PC-9 (cell line): ENCODE data around the gene RAB5IF.

Experiments
- EZH2 ChIP-seq: fragments of 200-600 bp; sonication (generic); IDR thresholded peaks from 2 replicates; pipeline ENCODE4 v1.8.0; 2017; ENCODE audit warnings: antibody characterized with exemption, low read depth
- TF ChIP-seq, protein P1 (sequence below): fragments of 200-600 bp; sonication (generic); conservative IDR thresholded peaks from 2 replicates; pipeline ENCODE4 v1.6.1; 2017; ENCODE audit warnings: mixed run types, antibody characterized with exemption, mild to moderate bottlenecking, moderate library complexity

- TF ChIP-seq, protein P1, sequence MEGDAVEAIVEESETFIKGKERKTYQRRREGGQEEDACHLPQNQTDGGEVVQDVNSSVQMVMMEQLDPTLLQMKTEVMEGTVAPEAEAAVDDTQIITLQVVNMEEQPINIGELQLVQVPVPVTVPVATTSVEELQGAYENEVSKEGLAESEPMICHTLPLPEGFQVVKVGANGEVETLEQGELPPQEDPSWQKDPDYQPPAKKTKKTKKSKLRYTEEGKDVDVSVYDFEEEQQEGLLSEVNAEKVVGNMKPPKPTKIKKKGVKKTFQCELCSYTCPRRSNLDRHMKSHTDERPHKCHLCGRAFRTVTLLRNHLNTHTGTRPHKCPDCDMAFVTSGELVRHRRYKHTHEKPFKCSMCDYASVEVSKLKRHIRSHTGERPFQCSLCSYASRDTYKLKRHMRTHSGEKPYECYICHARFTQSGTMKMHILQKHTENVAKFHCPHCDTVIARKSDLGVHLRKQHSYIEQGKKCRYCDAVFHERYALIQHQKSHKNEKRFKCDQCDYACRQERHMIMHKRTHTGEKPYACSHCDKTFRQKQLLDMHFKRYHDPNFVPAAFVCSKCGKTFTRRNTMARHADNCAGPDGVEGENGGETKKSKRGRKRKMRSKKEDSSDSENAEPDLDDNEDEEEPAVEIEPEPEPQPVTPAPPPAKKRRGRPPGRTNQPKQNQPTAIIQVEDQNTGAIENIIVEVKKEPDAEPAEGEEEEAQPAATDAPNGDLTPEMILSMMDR = no peak
- no peak for TF ChIP-seq EZH2
These were observed 39.8 kb downstream of the RAB5IF start for GRCh38 chr20:36645353-36645752.
